Liver (tissue), 9 donors: Measurements from ENCODE around the gene EDDM3A. TPM values are rescaled to one million over a fixed set of nuclear protein-coding genes. Genes with fewer than 3 reads are reported as not detected.

Experiments used
- DNase-seq: peaks from one replicate; pipeline ENCODE4 v3.0.0-alpha.2; 2017; ENCODE audit warnings: low spot score
- H3K27ac ChIP-seq, 2 donors: one replicate each; pipeline ENCODE4 v1.7.0; 2013; ENCODE audit warnings: inconsistent platforms in 2 of 2, low read length in 2 of 2, control low read depth in 1 of 2, low read depth in 1 of 2, mild to moderate bottlenecking in 1 of 2
- H3K27me3 ChIP-seq, 4 donors: one replicate each; pipeline versions ENCODE4 v1.6.1 to v1.7.0; 2013; ENCODE audit warnings: low read length in 3 of 4, inconsistent platforms in 1 of 4, mild to moderate bottlenecking in 1 of 4, moderate library complexity in 1 of 4; ENCODE audit not compliant: control insufficient read depth in 4 of 4, insufficient read depth in 4 of 4
- H3K36me3 ChIP-seq, 4 donors: one replicate each; pipeline versions ENCODE4 v1.6.1 to v1.7.0; 2013; ENCODE audit warnings: low read length in 3 of 4, mild to moderate bottlenecking in 3 of 4, low read depth in 1 of 4, moderate library complexity in 1 of 4; ENCODE audit not compliant: control insufficient read depth in 4 of 4, insufficient read depth in 3 of 4
- H3K4me1 ChIP-seq, 4 donors: one replicate each; pipeline versions ENCODE4 v1.6.1 to v1.7.0; 2013; ENCODE audit warnings: low read length in 3 of 4, mild to moderate bottlenecking in 3 of 4, moderate library complexity in 1 of 4; ENCODE audit not compliant: control insufficient read depth in 4 of 4, insufficient read depth in 4 of 4
- H3K4me3 ChIP-seq, 3 donors: one replicate each; pipeline versions ENCODE4 v1.6.1 to v1.7.0; 2013; ENCODE audit warnings: low read length in 3 of 3, control low read depth in 1 of 3, low read depth in 1 of 3, mild to moderate bottlenecking in 1 of 3
- H3K9ac ChIP-seq, 2 donors: one replicate each; pipeline ENCODE4 v1.7.0; 2013; ENCODE audit warnings: low read length in 2 of 2, mild to moderate bottlenecking in 2 of 2, moderate library complexity in 2 of 2, control low read depth in 1 of 2, low read depth in 1 of 2
- H3K9me3 ChIP-seq, 4 donors: one replicate each; pipeline versions ENCODE4 v1.6.1 to v1.7.0; 2013; ENCODE audit warnings: low read length in 3 of 4; ENCODE audit not compliant: control insufficient read depth in 4 of 4
- ATF3 ChIP-seq: IDR thresholded peaks from 2 replicates; pipeline ENCODE4 v1.6.1; 2016; ENCODE audit warnings: antibody characterized with exemption
- CTCF ChIP-seq: fragments of 150-350 bp; IDR thresholded peaks from 2 replicates; pipeline ENCODE4 v1.5.1; 2017; ENCODE audit warnings: improper control_type of control experiment, low read depth, low read length; ENCODE audit not compliant: missing input control
- EGR1 ChIP-seq, 2 donors: IDR thresholded peaks; 2 replicates each; pipeline ENCODE4 v1.6.1; 2016 to 2018; ENCODE audit warnings: antibody characterized with exemption in 2 of 2, low read depth in 2 of 2
- FOXA1 ChIP-seq: IDR thresholded peaks from 2 replicates; pipeline ENCODE4 v1.6.1; 2016; ENCODE audit warnings: antibody characterized with exemption
- FOXA2 ChIP-seq: IDR thresholded peaks from 2 replicates; pipeline ENCODE4 v1.6.1; 2016; ENCODE audit warnings: antibody characterized with exemption
- GABPA ChIP-seq, 2 donors: IDR thresholded peaks in 1 of 2; conservative IDR thresholded peaks in 1 of 2; 2 replicates each; pipeline ENCODE4 v1.6.1; 2016; ENCODE audit warnings: antibody characterized with exemption in 2 of 2, mild to moderate bottlenecking in 1 of 2, moderate library complexity in 1 of 2
- HNF4A ChIP-seq, 2 donors: conservative IDR thresholded peaks; 2 replicates each; pipeline ENCODE4 v1.6.1; 2016; ENCODE audit warnings: antibody characterized with exemption in 2 of 2, mild to moderate bottlenecking in 2 of 2
- HNF4G ChIP-seq: IDR thresholded peaks from 2 replicates; pipeline ENCODE4 v1.6.1; 2016; ENCODE audit warnings: antibody characterized with exemption
- JUND ChIP-seq, 2 donors: IDR thresholded peaks; 2 replicates each; pipeline ENCODE4 v1.6.1; 2016; ENCODE audit warnings: antibody characterized with exemption in 2 of 2
- MAX ChIP-seq: IDR thresholded peaks from 2 replicates; pipeline ENCODE4 v1.6.1; 2016; ENCODE audit warnings: antibody characterized with exemption
- NR2F2 ChIP-seq: IDR thresholded peaks from 2 replicates; pipeline ENCODE4 v1.6.1; 2016; ENCODE audit warnings: antibody characterized with exemption
- RAD21 ChIP-seq, 2 donors: IDR thresholded peaks; 2 replicates each; pipeline ENCODE4 v1.6.1; 2016; ENCODE audit warnings: antibody characterized with exemption in 2 of 2, mild to moderate bottlenecking in 2 of 2
- REST ChIP-seq: IDR thresholded peaks from 2 replicates; pipeline ENCODE4 v1.6.1; 2016; ENCODE audit warnings: antibody characterized with exemption, mild to moderate bottlenecking
- RXRA ChIP-seq, 2 donors: IDR thresholded peaks; 2 replicates each; pipeline ENCODE4 v1.6.1; 2017 to 2018; ENCODE audit warnings: antibody characterized with exemption in 2 of 2, mild to moderate bottlenecking in 1 of 2
- SP1 ChIP-seq: IDR thresholded peaks from 2 replicates; pipeline ENCODE4 v1.6.1; 2018; ENCODE audit warnings: antibody characterized with exemption, mild to moderate bottlenecking
- TAF1 ChIP-seq: conservative IDR thresholded peaks from 2 replicates; pipeline ENCODE4 v1.6.1; 2016; ENCODE audit warnings: antibody characterized with exemption, mild to moderate bottlenecking
- YY1 ChIP-seq: IDR thresholded peaks from 2 replicates; pipeline ENCODE4 v1.6.1; 2016; ENCODE audit warnings: antibody characterized with exemption, mild to moderate bottlenecking
- ZBTB33 ChIP-seq: IDR thresholded peaks from 2 replicates; pipeline ENCODE4 v1.6.1; 2016; ENCODE audit warnings: antibody characterized with exemption
- WGBS: extraction: QIAGEN DNeasy Blood & Tissue Kit; methylation state at CpG from one replicate; pipeline ENCODE4 v1.1.7; 2013; 5-methylcytosine and 5-hydroxymethylcytosine counted together
- polyA plus RNA-seq, 2 donors: library from polyadenylated mRNA; stranded (reverse) in 1 of 2; unstranded in 1 of 2; fragments of 200-250 nt in 1 of 2; fragments of >200 nt in 1 of 2; fragmentation: Nextera tagmentation in 1 of 2; extraction: Ambion mirVana in 1 of 2; gene quantifications; one replicate each; pipeline versions ENCODE4 v1.2.1 to v1.2.3, GENCODE V29; 2013 to 2015
- total RNA-seq, 2 donors: library from RNA; depleted of rRNA; stranded (reverse); fragments of >200 nt; gene quantifications; one replicate each; pipeline ENCODE4 v1.2.3, GENCODE V29; 2014
- donor health status: healthy.
- donor health status: healthy.
- donor health status: healthy.
- donor health status: healthy.
- donor health status: healthy.

Gene EDDM3A
- total and polyA plus RNA-seq, 4 donors: not detected

GRCh38 chr14:20720741-20721140 is 24.9 kb upstream of the EDDM3A start:
- Histone ChIP-seq H3K4me3 (no peak overlapping the region), H3K27ac (no peak overlapping the region), H3K9ac (no peak overlapping the region)

More at GRCh38 chr14:20720741-20721140, 24.9 kb upstream of the EDDM3A start:
- DNase-seq: no peak
- TF ChIP-seq REST (no peak), HNF4G (no peak), RXRA (IDR thresholded peaks at IDR 0.05) (no peak), TAF1 (no peak), HNF4A (conservative IDR thresholded peaks at IDR 0.05) (no peak), RAD21 (IDR thresholded peaks at IDR 0.05) (no peak), FOXA1 (no peak), GABPA (IDR thresholded peaks at IDR 0.05 in 1 of 2, conservative IDR thresholded peaks at IDR 0.05 in 1 of 2) (no peak), CTCF (no peak), FOXA2 (no peak), ZBTB33 (no peak), JUND (IDR thresholded peaks at IDR 0.05) (no peak), ATF3 (no peak), NR2F2 (no peak), YY1 (no peak), MAX (no peak), EGR1 (IDR thresholded peaks at IDR 0.05; ENCODE audit: low read depth in 2 of 2) (no peak), SP1 (no peak)
- no peaks in the 10 kb centered on the region for H3K4me1 ChIP-seq
- no peaks in the 10 kb centered on the region for H3K36me3 ChIP-seq
- peaks cover 0 to 8% (median 0%) of the 10 kb centered on the region in 4 donors for H3K27me3 ChIP-seq
- H3K9me3 ChIP-seq: no peaks in the 10 kb centered on the region
- WGBS: 72% methylated on average over 6 of the region's 6 CpGs
